Neutrophil (primary cell): ENCODE results near the gene MGAT5B.

Source experiments
- H3K27ac ChIP-seq: fragments of 200-600 bp; sonication (generic); 2 replicates; pipeline ENCODE4 v1.5.1; 2016; ENCODE audit warnings: mild to moderate bottlenecking, moderate library complexity
- H3K27me3 ChIP-seq: fragments of 200-600 bp; sonication (generic); 2 replicates; pipeline ENCODE4 v1.6.0; 2016; ENCODE audit warnings: mild to moderate bottlenecking
- H3K36me3 ChIP-seq: fragments of 200-600 bp; sonication (generic); 2 replicates; pipeline ENCODE4 v1.5.1; 2017
- H3K4me1 ChIP-seq, 2 experiments: fragments of 200-600 bp in 1 of 2; sonication (generic) in 1 of 2; 1 replicate in 1 of 2; 2 replicates in 1 of 2; pipeline versions ENCODE4 v1.5.1 to v1.6.1; 2013 to 2016; ENCODE audit warnings: low read depth in 1 of 2, low read length in 1 of 2, mild to moderate bottlenecking in 1 of 2, moderate library complexity in 1 of 2; ENCODE audit not compliant: control insufficient read depth in 1 of 2, insufficient read depth in 1 of 2
- H3K4me3 ChIP-seq, 2 experiments: fragments of 200-600 bp in 1 of 2; sonication (generic) in 1 of 2; 1 replicate in 1 of 2; 2 replicates in 1 of 2; pipeline ENCODE4 v1.5.1; 2013 to 2016; ENCODE audit warnings: low read depth in 1 of 2, low read length in 1 of 2, mild to moderate bottlenecking in 1 of 2, moderate library complexity in 1 of 2
- H3K9me3 ChIP-seq: fragments of 200-600 bp; sonication (generic); 2 replicates; pipeline ENCODE4 v1.5.1; 2016
- TF ChIP-seq, protein P1 (sequence below): fragments of 200-600 bp; sonication (generic); IDR thresholded peaks from 2 replicates; pipeline ENCODE4 v1.5.1; 2016; ENCODE audit warnings: antibody characterized with exemption

The MGAT5B gene

DNA sequence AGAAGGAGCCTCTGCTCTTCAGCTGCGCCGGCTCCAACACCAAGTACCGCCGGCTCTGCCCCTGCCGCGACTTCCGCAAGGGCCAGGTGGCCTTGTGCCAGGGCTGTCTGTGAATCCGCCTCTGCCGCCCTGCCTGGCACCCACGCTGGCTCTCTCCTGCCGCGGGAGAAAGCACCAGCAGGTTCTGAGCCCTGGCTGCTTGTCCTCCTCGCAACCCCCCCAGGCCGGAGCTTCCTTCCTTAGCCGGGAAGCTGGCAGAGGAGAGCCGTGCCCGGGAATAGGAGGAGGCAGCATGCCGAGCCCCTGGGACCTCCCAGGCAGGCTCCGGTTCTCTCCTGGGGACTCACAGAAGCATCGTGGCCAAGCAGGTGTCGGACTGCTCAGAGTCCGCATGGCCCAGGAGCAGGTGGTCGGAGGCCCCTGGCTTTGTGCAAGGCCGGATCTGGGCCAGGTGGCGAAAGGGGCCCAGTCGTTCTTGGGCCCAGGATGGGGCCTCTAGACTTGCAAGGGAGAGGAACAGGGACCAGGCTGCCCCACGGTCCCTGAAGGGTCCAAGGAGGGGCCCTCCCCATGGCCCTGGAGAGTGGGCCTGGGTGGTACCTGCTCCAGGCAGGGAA, 80.6 kb downstream of the MGAT5B start:
- peaks cover 12% of the 10 kb centered on the region for H3K27me3 ChIP-seq
- no peak overlapping the region for H3K4me3 ChIP-seq
- H3K27ac ChIP-seq = no peak overlapping the region
- TF ChIP-seq, protein P1, sequence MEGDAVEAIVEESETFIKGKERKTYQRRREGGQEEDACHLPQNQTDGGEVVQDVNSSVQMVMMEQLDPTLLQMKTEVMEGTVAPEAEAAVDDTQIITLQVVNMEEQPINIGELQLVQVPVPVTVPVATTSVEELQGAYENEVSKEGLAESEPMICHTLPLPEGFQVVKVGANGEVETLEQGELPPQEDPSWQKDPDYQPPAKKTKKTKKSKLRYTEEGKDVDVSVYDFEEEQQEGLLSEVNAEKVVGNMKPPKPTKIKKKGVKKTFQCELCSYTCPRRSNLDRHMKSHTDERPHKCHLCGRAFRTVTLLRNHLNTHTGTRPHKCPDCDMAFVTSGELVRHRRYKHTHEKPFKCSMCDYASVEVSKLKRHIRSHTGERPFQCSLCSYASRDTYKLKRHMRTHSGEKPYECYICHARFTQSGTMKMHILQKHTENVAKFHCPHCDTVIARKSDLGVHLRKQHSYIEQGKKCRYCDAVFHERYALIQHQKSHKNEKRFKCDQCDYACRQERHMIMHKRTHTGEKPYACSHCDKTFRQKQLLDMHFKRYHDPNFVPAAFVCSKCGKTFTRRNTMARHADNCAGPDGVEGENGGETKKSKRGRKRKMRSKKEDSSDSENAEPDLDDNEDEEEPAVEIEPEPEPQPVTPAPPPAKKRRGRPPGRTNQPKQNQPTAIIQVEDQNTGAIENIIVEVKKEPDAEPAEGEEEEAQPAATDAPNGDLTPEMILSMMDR = no peak
- H3K4me1 ChIP-seq = no peaks in the 10 kb centered on the region
- no peaks in the 10 kb centered on the region for H3K9me3 ChIP-seq
- no peaks in the 10 kb centered on the region for H3K36me3 ChIP-seq

DNA sequence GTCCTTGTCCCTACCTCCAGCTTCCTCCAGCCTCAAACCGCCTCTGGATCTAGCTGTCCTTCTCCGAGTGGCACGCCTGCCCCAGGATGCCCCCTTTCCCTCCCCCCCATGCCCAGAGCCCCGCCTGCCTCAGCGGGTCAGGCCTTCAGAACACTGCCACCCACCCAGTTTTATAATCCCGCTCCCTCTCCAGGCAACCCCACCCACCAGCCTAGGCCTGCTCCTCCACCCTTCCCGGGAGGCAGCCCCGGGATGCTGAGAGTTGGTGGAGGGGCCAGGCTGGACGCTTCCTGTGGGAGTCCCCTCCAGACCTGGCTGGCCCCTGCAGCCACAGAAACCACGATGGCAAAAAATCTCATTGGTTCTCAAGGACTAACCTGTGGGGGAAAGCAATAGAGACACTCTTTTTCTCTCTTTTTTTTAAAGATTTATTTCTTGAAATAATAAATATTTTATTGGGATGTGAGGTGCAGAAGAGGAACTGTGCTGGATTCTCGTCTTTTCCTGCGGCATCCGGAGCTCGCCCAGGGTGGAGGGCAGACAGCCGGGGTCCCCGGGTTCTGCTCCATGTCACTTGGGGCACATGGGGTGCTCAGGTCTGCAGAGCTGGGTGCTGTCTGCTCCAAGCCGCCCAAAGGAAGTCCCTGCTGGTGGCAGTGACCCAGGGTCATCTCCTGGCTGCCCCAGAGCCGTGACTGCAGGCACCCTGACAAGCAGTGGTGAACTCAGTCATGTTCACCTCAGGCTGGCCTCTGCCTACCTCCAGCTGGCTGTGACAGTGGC, 81.9 kb downstream of the MGAT5B start:
- TF ChIP-seq, protein P1 = no peak
- Histone ChIP-seq H3K27ac (no peak overlapping the region), H3K27me3 (peaks cover 12% of the 10 kb centered on the region), H3K36me3 (no peaks in the 10 kb centered on the region), H3K4me3 (no peak overlapping the region), H3K4me1 (no peaks in the 10 kb centered on the region), H3K9me3 (no peaks in the 10 kb centered on the region)

- Histone ChIP-seq H3K9me3 (no peaks in the 10 kb centered on the region), H3K27ac (no peak overlapping the region), H3K4me3 (no peak overlapping the region), H3K36me3 (no peaks in the 10 kb centered on the region), H3K4me1 (no peaks in the 10 kb centered on the region), H3K27me3 (peaks cover 13% of the 10 kb centered on the region)
- TF ChIP-seq, protein P1 = no peak
Observed at GRCh38 chr17:76951375-76951905, 83.2 kb downstream of the MGAT5B start.

DNA sequence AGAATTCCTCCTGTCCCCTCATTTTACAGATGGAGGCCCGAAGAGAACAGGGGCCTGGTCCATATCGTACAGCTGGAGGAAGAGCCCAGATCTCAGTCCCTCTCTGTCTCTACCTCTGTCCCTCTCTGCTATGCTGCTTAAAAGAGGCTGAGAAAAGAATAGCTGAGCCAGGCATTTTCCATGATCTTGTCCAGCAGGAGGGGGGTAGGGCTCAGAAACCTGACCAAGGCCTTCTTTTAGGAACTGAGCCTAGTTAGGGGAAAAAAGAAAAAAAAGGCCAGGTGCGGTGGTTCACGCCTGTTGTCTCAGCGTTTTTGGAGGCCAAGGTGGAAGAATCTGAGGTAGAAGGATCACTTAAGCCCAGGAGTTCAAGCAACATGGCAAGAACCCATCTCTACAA, 84.2 kb downstream of the MGAT5B start:
- TF ChIP-seq, protein P1 = no peak
- Histone ChIP-seq H3K4me3 (no peak overlapping the region), H3K9me3 (no peaks in the 10 kb centered on the region), H3K36me3 (no peaks in the 10 kb centered on the region), H3K27me3 (peaks cover 23% of the 10 kb centered on the region), H3K27ac (no peak overlapping the region), H3K4me1 (no peaks in the 10 kb centered on the region)

- Histone ChIP-seq H3K27me3 (peaks cover 24% of the 10 kb centered on the region), H3K9me3 (no peaks in the 10 kb centered on the region), H3K36me3 (no peaks in the 10 kb centered on the region), H3K4me3 (no peak overlapping the region), H3K27ac (no peak overlapping the region), H3K4me1 (no peaks in the 10 kb centered on the region)
- TF ChIP-seq, protein P1 = no peak
Observed at GRCh38 chr17:76953066-76953465, 84.9 kb downstream of the MGAT5B start.
